Immature natural killer cell (primary cell): ENCODE results near the gene FAM78B. TPM values are rescaled to one million over a fixed set of nuclear protein-coding genes. Genes with fewer than 3 reads are reported as not detected.

ENCODE experiments used
- DNase-seq, 3 donors: peaks; one replicate each; pipeline ENCODE4 v3.0.0; 2022; ENCODE audit warnings: mixed read lengths in 1 of 3
- H3K27ac Mint-ChIP-seq, 6 donors: one replicate each; pipeline ENCODE4 v1.8.0; 2020; ENCODE audit warnings: mixed read lengths in 6 of 6, mild to moderate bottlenecking in 5 of 6, inconsistent platforms in 4 of 6, moderate library complexity in 3 of 6
- H3K27me3 Mint-ChIP-seq, 3 donors: one replicate each; pipeline ENCODE4 v1.8.0; 2020 to 2021; ENCODE audit warnings: low read depth in 3 of 3, mild to moderate bottlenecking in 3 of 3, mixed read lengths in 3 of 3, moderate library complexity in 3 of 3, inconsistent platforms in 1 of 3
- H3K36me3 Mint-ChIP-seq, 3 donors: one replicate each; pipeline ENCODE4 v1.8.0; 2020; ENCODE audit warnings: mixed read lengths in 3 of 3, inconsistent platforms in 2 of 3, mild to moderate bottlenecking in 2 of 3
- H3K4me1 Mint-ChIP-seq, 2 donors: one replicate each; pipeline ENCODE4 v1.8.0; 2020; ENCODE audit warnings: inconsistent platforms in 2 of 2, mild to moderate bottlenecking in 2 of 2, mixed read lengths in 2 of 2, moderate library complexity in 1 of 2
- H3K4me3 Mint-ChIP-seq, 5 donors: one replicate each; pipeline ENCODE4 v1.8.0; 2020; ENCODE audit warnings: mild to moderate bottlenecking in 5 of 5, mixed read lengths in 5 of 5, inconsistent platforms in 3 of 5, moderate library complexity in 3 of 5
- H3K9me3 Mint-ChIP-seq, 6 donors: one replicate each; pipeline ENCODE4 v1.8.0; 2020; ENCODE audit warnings: mild to moderate bottlenecking in 6 of 6, mixed read lengths in 6 of 6, inconsistent platforms in 4 of 6, moderate library complexity in 3 of 6
- polyA plus RNA-seq, 3 donors: library from polyadenylated mRNA; unstranded; fragments of 300-500 nt; fragmentation: Illumina TruSeq; gene quantifications; one replicate each; pipeline ENCODE4 v1.2.3, GENCODE V29; 2021

FAM78B gene
- polyA plus RNA-seq, 3 donors from 2014 or later, result not detected

GRCh38 chr1:166122873-166123466, 43.8 kb downstream of the FAM78B start:
- no peak for DNase-seq
- Mint-ChIP-seq H3K4me3 (no peak overlapping the region), H3K9me3 (peaks cover 0 to 6% (median 0%) of the 10 kb centered on the region in 6 donors), H3K27me3 (peaks cover 0 to 1% (median under 1%) of the 10 kb centered on the region in 3 donors), H3K4me1 (no peaks in the 10 kb centered on the region), H3K27ac (no peak overlapping the region), H3K36me3 (no peaks in the 10 kb centered on the region)

DNA sequence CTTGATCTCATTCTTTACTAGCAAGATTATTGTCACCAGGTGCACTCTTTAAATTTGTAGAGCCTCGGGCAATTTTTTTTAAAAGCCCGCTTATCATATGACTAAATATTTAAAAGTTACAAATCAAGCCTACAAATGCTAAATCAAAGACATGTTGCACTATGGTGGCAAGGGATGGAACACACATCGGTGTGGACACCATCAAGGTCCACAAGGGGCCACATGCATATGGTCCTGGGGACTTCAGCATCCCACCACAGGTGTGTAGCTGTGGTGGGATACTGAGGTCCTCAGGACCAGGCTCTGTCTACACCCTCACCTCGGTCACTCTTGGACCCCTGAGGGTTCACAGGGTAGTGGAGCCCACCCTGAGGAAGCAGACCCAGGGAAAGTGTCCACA, 45.8 kb downstream of the FAM78B start:
- no peak overlapping the region for H3K4me3 Mint-ChIP-seq
- H3K27ac Mint-ChIP-seq, result no peak overlapping the region
- DNase-seq, result no peak
- H3K4me1 Mint-ChIP-seq, result no peaks in the 10 kb centered on the region
- H3K36me3 Mint-ChIP-seq, result no peaks in the 10 kb centered on the region
- H3K27me3 Mint-ChIP-seq, result peaks cover 1 to 6% (median 4%) of the 10 kb centered on the region in 3 donors
- H3K9me3 Mint-ChIP-seq, result peaks cover 0 to 5% (median 0%) of the 10 kb centered on the region in 6 donors

DNA sequence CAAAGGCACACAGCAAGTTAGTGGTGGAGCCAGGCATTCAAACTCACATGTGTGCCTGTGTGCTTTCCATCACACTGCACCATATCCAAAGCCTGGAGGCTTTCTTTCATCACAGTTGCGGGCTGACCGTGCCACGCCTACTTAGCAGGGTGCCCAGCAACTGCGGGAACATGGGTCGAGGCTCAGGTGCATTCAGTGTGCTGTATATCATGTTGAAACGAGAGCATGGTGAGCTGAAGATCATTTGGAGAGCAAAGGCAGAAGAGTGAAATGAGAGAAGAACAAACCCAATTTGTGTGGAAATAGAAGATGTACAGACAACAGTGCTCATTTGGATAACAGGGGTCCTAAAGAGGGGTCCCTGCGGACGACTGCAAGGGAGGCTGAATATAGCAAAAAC, 46.5 kb downstream of the FAM78B start:
- H3K27me3 Mint-ChIP-seq, result peaks cover 1 to 6% (median 4%) of the 10 kb centered on the region in 3 donors
- no peaks in the 10 kb centered on the region for H3K36me3 Mint-ChIP-seq
- H3K4me3 Mint-ChIP-seq, result no peak overlapping the region
- H3K27ac Mint-ChIP-seq, result no peak overlapping the region
- no peaks in the 10 kb centered on the region for H3K4me1 Mint-ChIP-seq
- H3K9me3 Mint-ChIP-seq, result peaks cover 0 to 5% (median 0%) of the 10 kb centered on the region in 6 donors
- DNase-seq, result no peak

GRCh38 chr1:166119471-166119965, 47.3 kb downstream of the FAM78B start:
- Mint-ChIP-seq H3K4me1 (no peaks in the 10 kb centered on the region), H3K27ac (no peak overlapping the region), H3K36me3 (no peaks in the 10 kb centered on the region), H3K4me3 (no peak overlapping the region), H3K27me3 (peaks cover 1 to 6% (median 4%) of the 10 kb centered on the region in 3 donors), H3K9me3 (peaks cover 0 to 5% (median 0%) of the 10 kb centered on the region in 6 donors)
- no peak for DNase-seq

DNA sequence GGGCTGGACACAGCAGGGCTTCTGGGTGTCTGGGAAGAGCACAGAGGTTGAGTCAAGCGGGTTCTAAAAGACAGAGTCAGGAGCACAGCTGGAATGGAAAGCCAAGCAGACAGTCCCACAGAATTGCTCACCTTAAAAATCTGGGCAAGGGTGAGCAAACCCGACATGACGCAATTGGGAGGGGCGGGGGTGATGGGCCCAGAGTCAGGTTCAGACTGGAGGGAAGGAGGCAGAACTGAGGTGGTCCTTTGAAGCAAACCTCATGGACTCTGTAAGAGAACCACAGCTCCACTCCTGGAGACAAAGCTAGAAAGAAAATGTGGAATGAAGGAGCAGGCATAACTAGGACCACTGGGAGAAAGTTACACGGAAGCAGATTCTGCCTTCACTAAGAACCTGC, 49.0 kb downstream of the FAM78B start:
- H3K36me3 Mint-ChIP-seq, result no peaks in the 10 kb centered on the region
- no peak overlapping the region for H3K4me3 Mint-ChIP-seq
- peaks cover 0 to 5% (median 0%) of the 10 kb centered on the region in 6 donors for H3K9me3 Mint-ChIP-seq
- H3K27me3 Mint-ChIP-seq, result peaks cover under 1 to 6% (median 4%) of the 10 kb centered on the region in 3 donors
- H3K4me1 Mint-ChIP-seq, result no peaks in the 10 kb centered on the region
- no peak overlapping the region for H3K27ac Mint-ChIP-seq
- DNase-seq, result no peak

DNA sequence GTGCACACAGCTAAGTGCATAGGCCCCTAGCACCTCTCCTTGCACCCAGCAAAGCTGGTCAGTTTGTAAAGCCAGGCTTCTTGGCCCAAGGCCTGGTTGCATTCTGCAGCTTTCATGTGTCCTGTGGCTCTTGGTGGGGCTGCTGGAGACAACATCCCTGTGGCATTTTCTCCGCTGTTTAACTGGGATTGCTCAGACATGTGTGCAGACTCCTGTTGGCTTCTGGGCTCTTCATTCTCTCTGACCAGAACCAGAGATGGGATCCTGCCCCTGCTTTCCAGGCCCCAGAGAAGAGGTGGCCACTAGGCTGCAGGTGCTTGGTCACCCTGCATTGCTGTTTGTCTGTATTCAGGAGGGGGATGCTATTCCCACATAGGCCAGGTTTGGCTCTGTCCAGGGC, 50.8 kb downstream of the FAM78B start:
- DNase-seq, result no peak
- H3K27me3 Mint-ChIP-seq, result peaks cover 0 to 6% (median 4%) of the 10 kb centered on the region in 3 donors
- H3K9me3 Mint-ChIP-seq, result peaks cover 0 to 5% (median 0%) of the 10 kb centered on the region in 6 donors
- no peak overlapping the region for H3K4me3 Mint-ChIP-seq
- H3K36me3 Mint-ChIP-seq, result no peaks in the 10 kb centered on the region
- H3K27ac Mint-ChIP-seq, result no peak overlapping the region
- H3K4me1 Mint-ChIP-seq, result no peaks in the 10 kb centered on the region

DNA sequence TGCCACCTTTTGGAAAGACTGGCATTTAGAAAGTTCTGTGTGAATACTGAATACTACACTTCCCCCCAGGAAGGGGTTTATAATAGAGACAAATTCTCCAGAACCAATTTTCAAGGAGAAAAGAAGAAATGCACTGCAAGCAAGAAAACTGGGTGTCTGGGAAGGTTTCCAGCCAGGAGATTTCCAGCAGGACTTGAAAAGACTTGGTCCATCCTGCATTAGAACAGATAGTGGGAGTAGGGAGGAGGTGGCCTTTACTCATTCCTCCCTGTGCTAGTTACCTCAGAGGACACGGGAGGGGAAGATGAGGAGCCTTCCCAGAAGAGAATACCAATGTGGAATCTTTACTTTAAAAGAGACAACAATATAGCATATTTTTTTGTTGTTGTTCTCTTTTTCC, 52.4 kb downstream of the FAM78B start:
- Mint-ChIP-seq H3K27me3 (peaks cover 0 to 6% (median 4%) of the 10 kb centered on the region in 3 donors), H3K36me3 (no peaks in the 10 kb centered on the region), H3K4me1 (no peaks in the 10 kb centered on the region), H3K9me3 (peaks cover 0 to 2% (median 0%) of the 10 kb centered on the region in 6 donors), H3K27ac (no peak overlapping the region), H3K4me3 (no peak overlapping the region)
- DNase-seq, result no peak

DNA sequence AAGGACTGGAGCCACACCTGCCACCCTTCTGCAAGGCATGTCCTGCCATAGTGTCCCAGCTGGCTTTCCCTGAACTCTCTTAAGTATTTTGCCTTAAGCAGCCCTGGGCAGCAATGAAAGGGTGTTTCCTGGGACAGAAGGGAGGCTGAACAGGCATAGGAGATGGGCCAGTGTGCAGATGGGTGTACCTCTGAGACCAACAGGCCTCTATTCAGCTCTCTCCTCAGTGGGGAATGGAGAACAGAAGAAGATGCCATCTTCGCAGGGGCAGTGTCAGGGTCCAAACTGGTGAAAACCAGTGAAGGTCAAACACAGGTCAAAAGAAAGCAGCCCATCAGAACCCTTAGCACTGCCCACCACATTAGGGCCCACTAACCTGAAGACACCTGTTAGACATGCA, 53.2 kb downstream of the FAM78B start:
- Mint-ChIP-seq H3K4me1 (no peaks in the 10 kb centered on the region), H3K27ac (no peak overlapping the region), H3K27me3 (peaks cover 0 to 6% (median 4%) of the 10 kb centered on the region in 3 donors), H3K36me3 (no peaks in the 10 kb centered on the region), H3K4me3 (no peak overlapping the region), H3K9me3 (no peaks in the 10 kb centered on the region)
- no peak for DNase-seq

DNA sequence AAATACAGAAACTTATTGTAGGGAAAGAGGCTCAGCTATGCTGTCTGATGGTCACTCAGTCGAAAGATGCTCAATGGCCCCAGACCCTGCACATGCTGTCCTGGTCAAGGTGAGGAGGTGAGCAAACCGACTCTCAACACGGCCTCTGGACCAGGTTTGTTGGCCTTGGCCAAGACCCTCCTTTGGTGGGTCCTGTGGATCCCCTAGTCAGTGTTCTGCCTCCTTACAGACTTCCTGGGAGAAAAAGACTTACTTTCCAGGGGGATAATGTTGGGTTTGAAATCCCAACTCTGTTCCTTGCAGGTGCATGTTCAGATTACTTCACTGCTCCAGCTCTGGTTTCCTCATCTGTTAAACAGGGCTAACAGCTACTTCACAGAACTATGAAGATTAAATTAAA, 53.8 kb downstream of the FAM78B start:
- peaks cover 0 to 6% (median 4%) of the 10 kb centered on the region in 3 donors for H3K27me3 Mint-ChIP-seq
- no peaks in the 10 kb centered on the region for H3K9me3 Mint-ChIP-seq
- H3K4me1 Mint-ChIP-seq, result no peaks in the 10 kb centered on the region
- no peak for DNase-seq
- no peaks in the 10 kb centered on the region for H3K36me3 Mint-ChIP-seq
- no peak overlapping the region for H3K4me3 Mint-ChIP-seq
- no peak overlapping the region for H3K27ac Mint-ChIP-seq

- DNase-seq, result no peak
- Mint-ChIP-seq H3K4me1 (no peaks in the 10 kb centered on the region), H3K27ac (no peak overlapping the region), H3K4me3 (no peak overlapping the region), H3K36me3 (no peaks in the 10 kb centered on the region), H3K27me3 (peaks cover 0 to 6% (median 0%) of the 10 kb centered on the region in 3 donors), H3K9me3 (no peaks in the 10 kb centered on the region)
Measured at GRCh38 chr1:166112425-166112824, 54.4 kb downstream of the FAM78B start.

DNA sequence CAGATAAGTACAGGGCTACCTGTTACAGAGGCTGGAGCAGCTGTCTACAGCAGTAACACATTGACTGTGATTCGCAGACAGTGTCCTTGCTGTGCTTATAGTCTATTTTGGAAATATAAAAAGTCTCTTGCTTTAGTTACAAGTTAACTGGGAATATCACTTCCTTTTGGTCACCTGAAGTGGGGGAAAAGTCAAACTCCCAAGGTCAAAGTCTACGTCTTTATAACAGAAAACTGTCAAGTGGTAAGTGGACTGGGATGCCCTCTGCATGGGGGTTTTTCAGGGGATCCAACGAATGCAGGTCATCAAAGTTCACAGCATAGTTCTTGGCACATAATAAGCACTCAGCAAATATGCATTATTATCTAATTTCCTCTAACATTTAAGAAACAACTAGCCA, 55.4 kb downstream of the FAM78B start:
- Mint-ChIP-seq H3K4me3 (no peak overlapping the region), H3K27me3 (no peaks in the 10 kb centered on the region), H3K36me3 (no peaks in the 10 kb centered on the region), H3K27ac (no peak overlapping the region), H3K4me1 (no peaks in the 10 kb centered on the region), H3K9me3 (no peaks in the 10 kb centered on the region)
- no peak for DNase-seq

DNA sequence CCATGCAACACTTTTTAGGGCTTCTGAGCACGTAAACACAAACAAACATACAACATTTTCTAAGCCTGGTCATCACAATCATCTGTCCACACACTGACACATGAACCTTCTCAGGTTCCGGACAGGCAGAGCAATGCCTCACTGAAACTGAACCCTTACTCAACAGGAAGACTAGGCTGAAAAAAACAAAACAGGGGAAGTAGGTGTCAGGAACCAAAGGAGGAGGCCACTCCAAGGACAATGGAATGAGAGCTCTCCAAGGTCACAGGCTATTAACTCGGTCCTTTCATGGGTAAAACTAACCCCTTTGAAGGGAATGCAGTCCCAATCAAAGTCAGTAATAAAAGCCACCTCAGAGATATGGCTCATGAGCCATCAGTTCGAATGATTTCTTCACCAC, 76.6 kb downstream of the FAM78B start:
- Mint-ChIP-seq H3K4me3 (no peak overlapping the region), H3K4me1 (no peaks in the 10 kb centered on the region), H3K27ac (no peak overlapping the region), H3K36me3 (no peaks in the 10 kb centered on the region), H3K27me3 (peaks cover 0 to 4% (median 3%) of the 10 kb centered on the region in 3 donors), H3K9me3 (peaks cover 0 to 3% (median 0%) of the 10 kb centered on the region in 6 donors)
- no peak for DNase-seq

- no peak for DNase-seq
- Mint-ChIP-seq H3K4me1 (no peaks in the 10 kb centered on the region), H3K9me3 (peaks cover 0 to 3% (median 0%) of the 10 kb centered on the region in 6 donors)
Measured at GRCh38 chr1:166089804-166090203, 77.0 kb downstream of the FAM78B start.

GRCh38 chr1:166088572-166088955, 78.2 kb downstream of the FAM78B start:
- Mint-ChIP-seq H3K4me3 (no peak overlapping the region), H3K4me1 (no peaks in the 10 kb centered on the region), H3K27me3 (peaks cover 0 to 6% (median 4%) of the 10 kb centered on the region in 3 donors), H3K27ac (no peak overlapping the region), H3K36me3 (no peaks in the 10 kb centered on the region), H3K9me3 (peaks cover 0 to 5% (median 0%) of the 10 kb centered on the region in 6 donors)
- no peak for DNase-seq

More at GRCh38 chr1:166089804-166090203, 77.0 kb downstream of the FAM78B start:
- H3K4me3 Mint-ChIP-seq, result no peak overlapping the region
- H3K27me3 Mint-ChIP-seq, result peaks cover 0 to 6% (median 4%) of the 10 kb centered on the region in 3 donors
- H3K36me3 Mint-ChIP-seq, result no peaks in the 10 kb centered on the region
- H3K27ac Mint-ChIP-seq, result no peak overlapping the region
